NCI-H1694 (cell line): Measurements from ENCODE around the gene AGL.
"Not testable (repeated sequence)": the region's sequence is repeated elsewhere in the genome, so short reads cannot be mapped to it uniquely, and the experiment has no call there.

Experiments used
- DNase-seq: peaks from one replicate; lab custom pipeline; 2025; lab: John Stamatoyannopoulos, UW

Gene AGL

GRCh38 chr1:99849744-99850458 is at the start of gene AGL:
Gene AGL, plus strand, starts transcription at chr1:99850361. Its CDS starts 682 bp downstream, at chr1:99851043.
- DNase-seq: peak; percentile 46

GRCh38 chr1:99801584-99801983 is 48.6 kb upstream of the AGL start:
- no peak for DNase-seq

- DNase-seq: no peak
Observed at GRCh38 chr1:99806882-99807281, 43.3 kb upstream of the AGL start.

- DNase-seq: peak; percentile 83
Observed at GRCh38 chr1:99808391-99809115, 41.6 kb upstream of the AGL start.

GRCh38 chr1:99811075-99811474 is 39.1 kb upstream of the AGL start:
- DNase-seq: no peak

GRCh38 chr1:99811747-99812146 is 38.4 kb upstream of the AGL start:
- no peak for DNase-seq

- DNase-seq: no peak
Observed at GRCh38 chr1:99814373-99814900, 35.7 kb upstream of the AGL start.

- DNase-seq: no peak
Observed at GRCh38 chr1:99816656-99817055, 33.5 kb upstream of the AGL start.

- DNase-seq: no peak
Observed at GRCh38 chr1:99818063-99818699, 32.0 kb upstream of the AGL start.

GRCh38 chr1:99820546-99820945 is 29.6 kb upstream of the AGL start:
- no peak for DNase-seq

- DNase-seq: no peak
Observed at GRCh38 chr1:99825098-99825497, 25.1 kb upstream of the AGL start.

GRCh38 chr1:99825702-99826101 is 24.5 kb upstream of the AGL start:
- no peak for DNase-seq

GRCh38 chr1:99827970-99828369 is 22.2 kb upstream of the AGL start:
- no peak for DNase-seq

- no peak for DNase-seq
Observed at GRCh38 chr1:99829269-99829668, 20.9 kb upstream of the AGL start.

GRCh38 chr1:99833911-99834310 is 16.2 kb upstream of the AGL start:
- DNase-seq: not testable (repeated sequence)

- not testable (repeated sequence) for DNase-seq
Observed at GRCh38 chr1:99836171-99837103, 13.7 kb upstream of the AGL start.

- DNase-seq: not testable (repeated sequence)
Observed at GRCh38 chr1:99840353-99840752, 9.8 kb upstream of the AGL start.

GRCh38 chr1:99843760-99844159 is 6.4 kb upstream of the AGL start:
- DNase-seq: no peak

GRCh38 chr1:99845201-99845600 is 5.0 kb upstream of the AGL start:
- DNase-seq: not testable (repeated sequence)

- DNase-seq: no peak
Observed at GRCh38 chr1:99849413-99849743, 783 bp upstream of the AGL start.

GRCh38 chr1:99850459-99851291 is 514 bp downstream of the AGL start:
- no peak for DNase-seq
